ENCODE data around the gene NKG7. TPM values are rescaled to one million over a fixed set of nuclear protein-coding genes. Genes with fewer than 3 reads are reported as not detected.

NKG7 gene
- total and polyA plus RNA-seq, 2 of the 13 experiments (the other 11 are each of a cell fraction or from before 2014, with no cell fraction given): 0.40 TPM; not detected in 1

DNA sequence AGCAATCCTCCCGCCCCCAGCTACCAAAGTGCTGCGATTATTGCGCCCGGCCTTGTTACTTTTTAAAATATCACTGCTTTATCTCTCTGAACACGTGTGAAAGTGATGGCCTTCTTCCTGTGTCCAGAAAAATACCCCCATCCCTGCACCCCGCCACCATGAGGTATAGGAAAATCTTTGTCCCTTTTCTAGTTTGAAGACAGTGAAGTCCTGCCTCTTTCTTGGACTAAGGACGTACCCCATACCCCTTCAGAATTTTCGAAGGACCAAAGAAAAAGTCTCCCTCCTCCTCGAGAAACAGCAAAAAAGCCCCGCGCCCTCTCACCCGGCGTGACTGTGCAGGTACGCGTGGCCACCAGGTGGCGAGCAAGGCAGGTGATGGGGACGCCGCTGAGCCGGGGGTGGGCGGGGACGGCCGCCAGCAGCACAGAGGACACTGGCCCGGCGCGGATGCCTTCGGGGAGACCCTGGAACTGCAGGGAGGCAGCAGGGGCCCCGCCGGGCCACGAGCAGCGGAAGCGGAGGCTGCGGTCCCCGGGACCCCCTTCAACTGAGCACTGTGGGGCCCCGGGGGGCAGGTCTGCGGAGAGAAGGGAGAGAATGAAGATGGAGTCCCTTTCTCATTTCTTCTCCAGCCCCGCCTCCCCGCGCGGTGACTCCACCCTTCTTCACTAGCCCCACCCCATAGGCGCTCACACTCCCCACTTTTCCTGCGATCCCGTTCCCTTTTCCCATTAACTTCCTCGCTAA lies 33.7 kb downstream of the NKG7 start (continued):
- TF ChIP-seq ZNF264 (CRISPR knock-in tag; IDR thresholded peaks at IDR 0.05) (no peak), PAX8 (CRISPR knock-in tag; IDR thresholded peaks at IDR 0.05; ENCODE audit: borderline replicate concordance) (no peak), ZNF772 (CRISPR knock-in tag; IDR thresholded peaks at IDR 0.05) (0 out of 2 replicates have a peak, but pooled peaks have one; percentile 12), ZBTB7B (CRISPR knock-in tag; IDR thresholded peaks at IDR 0.05) (peak; percentile 63), SCMH1 (CRISPR knock-in tag; IDR thresholded peaks at IDR 0.05; ENCODE audit: borderline replicate concordance) (no peak), SMAD9 (CRISPR knock-in tag; IDR thresholded peaks at IDR 0.05) (no peak), ZNF770 (CRISPR knock-in tag; IDR thresholded peaks at IDR 0.05) (no peak), ZMYM2 (CRISPR knock-in tag; IDR thresholded peaks at IDR 0.05) (no peak)

- FAIRE-seq (no peak), DNase-seq (ENCODE audit: low spot score) (no peak), ATAC-seq (no peak)
- in situ Hi-C loops (cut with HindIII; ENCODE audit: extremely low pct_ligation_motif_present, low pct_unique_long_range_greater_than_20kb) (no loop called here), intact Hi-C loops (cut with micrococcal nuclease; ENCODE audit: unreplicated experiment) (loop anchor here (2.0 kb wide), 1 partner anchor 25 kb away; no protein-coding TSS in a partner anchor)
- peak overlapping the region; percentile 53; the same call in 1 of the 2 replicates for H3K9ac ChIP-seq (ENCODE audit: insufficient read depth, low read depth, low read length)
- ChIA-PET POLR2A (interaction anchor here (1.0 kb wide), 1 partner anchor 30 kb away, joined by 6 read pairs; no protein-coding TSS in a partner anchor), CTCF (ENCODE audit: low intra/inter-chr PET ratio, low total read pairs) (interaction anchor here (1.3 to 3.1 kb wide), 6 partner anchors 56 to 101 kb away, joined by 3 to 38 read pairs (median 9); no protein-coding TSS in a partner anchor)
- no peak overlapping the region for H3K4me3 ChIP-seq (replicated peaks in 1 of 3; ENCODE audit: insufficient read depth in 1 of 3, low read depth in 2 of 3, low read length in 3 of 3)
- no peak overlapping the region for H2AFZ ChIP-seq (ENCODE audit: low read length)
- no peaks in the 10 kb centered on the region for H3K27me3 ChIP-seq (ENCODE audit: control insufficient read depth in 1 of 2, insufficient read depth in 2 of 2, low read length in 2 of 2)
- 87% methylated on average over 7 of the region's 19 CpGs for WGBS (ENCODE audit: low lambda C conversion rate)
- peaks cover 7 to 8% of the 10 kb centered on the region in 2 experiments; a peak in 3 of 5 replicates for H3K36me3 ChIP-seq (replicated peaks in 1 of 2; ENCODE audit: control insufficient read depth in 1 of 2, insufficient read depth in 2 of 2, low read length in 2 of 2)
- no peak overlapping the region for H3K27ac ChIP-seq (ENCODE audit: extremely low read length, insufficient read depth, low read length)
- peak overlapping the region; percentile 86 for H3K4me2 ChIP-seq (ENCODE audit: low read depth, low read length)
- peaks cover 35% of the 10 kb centered on the region for H3K4me1 ChIP-seq (ENCODE audit: insufficient read depth, low read length)
- BruUV-seq (replicated peaks): no TSS peak
- H3K79me2 ChIP-seq (ENCODE audit: insufficient read depth, low read length): no peaks in the 10 kb centered on the region
- no peak for TF ChIP-seq ZNF792 (CRISPR knock-in tag; IDR thresholded peaks at IDR 0.05)
- TF ChIP-seq NFKB2 (CRISPR knock-in tag; IDR thresholded peaks at IDR 0.05; ENCODE audit: borderline replicate concordance): no peak
- no peak for TF ChIP-seq SMAD3 (CRISPR knock-in tag; IDR thresholded peaks at IDR 0.05)
- TF ChIP-seq NCOA2 (CRISPR knock-in tag; IDR thresholded peaks at IDR 0.05): no peak
- TF ChIP-seq, protein P1, sequence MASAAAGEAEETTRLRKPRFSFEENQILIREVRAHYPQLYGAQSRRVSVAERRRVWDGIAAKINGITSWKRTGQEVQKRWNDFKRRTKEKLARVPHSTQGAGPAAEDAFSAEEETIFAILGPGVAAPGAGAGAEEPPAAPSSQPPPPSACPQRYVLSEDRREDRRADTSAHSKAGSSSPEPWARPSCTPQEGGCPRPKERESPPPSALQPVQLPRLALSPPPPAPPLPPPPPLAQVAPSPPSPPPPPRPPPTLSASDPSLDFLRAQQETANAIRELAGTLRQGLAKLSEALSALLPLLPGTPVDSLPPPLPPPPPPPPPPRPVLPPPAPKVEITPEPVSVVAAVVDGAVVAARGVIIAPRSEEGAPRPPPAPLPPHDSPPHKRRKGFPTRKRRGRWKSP (CRISPR knock-in tag; IDR thresholded peaks at IDR 0.05): no peak
- TF ChIP-seq KDM6A (CRISPR knock-in tag; IDR thresholded peaks at IDR 0.05; ENCODE audit: low read depth): no peak
- no peak for TF ChIP-seq SMC3 (IDR thresholded peaks at IDR 0.05; ENCODE audit: low read length)
- TF ChIP-seq ZFP36 (IDR thresholded peaks at IDR 0.05; ENCODE audit: borderline replicate concordance, low read depth, low read length, partially characterized antibody): no peak
- no peak for TF ChIP-seq CCAR2 (optimal IDR thresholded peaks at IDR 0.05; ENCODE audit: low read depth, low read length)
- TF ChIP-seq ZNF614 (CRISPR knock-in tag; IDR thresholded peaks at IDR 0.05; ENCODE audit: borderline replicate concordance): no peak
- no peak for TF ChIP-seq SRSF1 (optimal IDR thresholded peaks at IDR 0.05; ENCODE audit: low read depth, low read length)
- H4K20me1 ChIP-seq (ENCODE audit: insufficient read depth, low read length): no peaks in the 10 kb centered on the region
- H3K9me3 ChIP-seq (ENCODE audit: low read length): no peaks in the 10 kb centered on the region
Measured at GRCh38 chr19:51337861-51338562, 34.4 kb downstream of the NKG7 start.

All from HepG2 (cell line).